ENCODE data around the gene CBX6. TPM values are rescaled to one million over a fixed set of nuclear protein-coding genes. Genes with fewer than 3 reads are reported as not detected.

The CBX6 gene
- total and polyA plus RNA-seq, 2 of the 8 experiments (the other 6 are each of a cell fraction or from before 2014, with no cell fraction given): 10.6 to 27.5 TPM

GRCh38 chr22:38827510-38827909 is 44.5 kb downstream of the CBX6 start:
- no peak overlapping the region for H2BK12ac ChIP-seq (ENCODE audit: low read depth, low read length)
- no peak overlapping the region for H2BK20ac ChIP-seq (ENCODE audit: low read length)
- no peaks in the 10 kb centered on the region for H3K9me3 ChIP-seq (ENCODE audit: insufficient read depth in 2 of 2, low read depth in 1 of 2, low read length in 1 of 2)
- FAIRE-seq (no peak), DNase-seq (ENCODE audit: low read depth in 1 of 2, low spot score in 2 of 2) (no peak)
- no peak overlapping the region for H3K56ac ChIP-seq (replicated peaks; ENCODE audit: insufficient read length, low read depth, low read length)
- H2BK120ac ChIP-seq (replicated peaks; ENCODE audit: low read depth, low read length): no peak overlapping the region
- CTCF ChIA-PET (ENCODE audit: partially characterized antibody): interaction anchor here (0.7 to 6.8 kb wide), 9 partner anchors 8 to 488 kb away, joined by 3 to 53 read pairs (median 3); partner anchors contain the start of gene NPTXR
- POLR2A ChIA-PET (ENCODE audit: partially characterized antibody): interaction anchor here (1.3 kb wide), 1 partner anchor 14 kb away, joined by 3 read pairs; no protein-coding TSS in a partner anchor
- no peaks in the 10 kb centered on the region for H4K20me1 ChIP-seq (replicated peaks in 1 of 2; ENCODE audit: control insufficient read depth in 1 of 2, insufficient read depth in 2 of 2, low read length in 2 of 2)
- no peak overlapping the region for H2BK5ac ChIP-seq (ENCODE audit: low read depth, low read length)
- H3K14ac ChIP-seq (ENCODE audit: insufficient read length): no peak overlapping the region
- H3K27me3 ChIP-seq (replicated peaks in 1 of 4; ENCODE audit: control insufficient read depth in 3 of 4, extremely low read depth in 1 of 4, insufficient read depth in 3 of 4, low read length in 3 of 4): no peaks in the 10 kb centered on the region
- H3K79me2 ChIP-seq (ENCODE audit: control insufficient read depth in 1 of 2, insufficient read depth in 2 of 2, low read length in 2 of 2): no peaks in the 10 kb centered on the region
- H3K9ac ChIP-seq (replicated peaks in 1 of 4; ENCODE audit: extremely low read depth in 1 of 4, low read depth in 3 of 4, low read length in 3 of 4): no peak overlapping the region
- H4K8ac ChIP-seq (ENCODE audit: extremely low read depth, insufficient read depth, low read length): no peak overlapping the region
- H3K4ac ChIP-seq (replicated peaks; ENCODE audit: insufficient read length, low read depth, low read length): no peak overlapping the region
- H2AK5ac ChIP-seq (ENCODE audit: low read depth, low read length): no peak overlapping the region
- no peak overlapping the region for H2AFZ ChIP-seq (ENCODE audit: low read length)
- peaks cover 3% of the 10 kb centered on the region; the same call in 1 of the 2 replicates for H3K79me1 ChIP-seq (ENCODE audit: low read depth, low read length)
- no peak overlapping the region for H3K4me2 ChIP-seq (ENCODE audit: insufficient read depth in 1 of 2, low read depth in 2 of 2, low read length in 2 of 2)
- H3K4me3 ChIP-seq (ENCODE audit: extremely low read depth in 1 of 4, insufficient read depth in 2 of 4, low read depth in 3 of 4, low read length in 4 of 4): no peak overlapping the region
- H3K27ac ChIP-seq (ENCODE audit: low read depth, low read length): no peak overlapping the region
- no peak overlapping the region for H2BK15ac ChIP-seq (ENCODE audit: low read length)
- H4K5ac ChIP-seq (ENCODE audit: insufficient read length, low read depth, low read length): no peak overlapping the region
- no peaks in the 10 kb centered on the region for H3K23me2 ChIP-seq (ENCODE audit: low read depth, low read length)
- H3K36me3 ChIP-seq (ENCODE audit: control insufficient read depth in 2 of 4, insufficient read depth in 4 of 4, low read length in 3 of 4): no peaks in the 10 kb centered on the region
- H3K4me1 ChIP-seq (replicated peaks in 1 of 4; ENCODE audit: control insufficient read depth in 3 of 4, insufficient read depth in 4 of 4, low read length in 3 of 4): peaks cover 0 to 6% (median 2%) of the 10 kb centered on the region in 4 experiments; a peak in 2 of 7 replicates
- no peak overlapping the region for H3K23ac ChIP-seq (ENCODE audit: insufficient read length)
- H3K18ac ChIP-seq (ENCODE audit: extremely low read depth, low read length): no peak overlapping the region
- no peak overlapping the region for H4K91ac ChIP-seq (replicated peaks; ENCODE audit: insufficient read length, low read length)
- TF ChIP-seq SAP30 (IDR thresholded peaks at IDR 0.05; ENCODE audit: insufficient read depth, insufficient replicate concordance, low read length) (no peak), RAD21 (IDR thresholded peaks at IDR 0.05 in 1 of 2, conservative IDR thresholded peaks at IDR 0.05 in 1 of 2; ENCODE audit: low read depth in 2 of 2, low read length in 2 of 2) (no peak), EP300 (IDR thresholded peaks at IDR 0.05; ENCODE audit: borderline replicate concordance in 1 of 2, low read depth in 2 of 2, low read length in 2 of 2) (no peak), POU5F1 (IDR thresholded peaks at IDR 0.05; ENCODE audit: low read depth, low read length) (no peak), JUN (IDR thresholded peaks at IDR 0.05; ENCODE audit: low read depth, low read length) (no peak), CREB1 (IDR thresholded peaks at IDR 0.05) (no peak), CBX8 (IDR thresholded peaks at IDR 0.05; ENCODE audit: borderline replicate concordance, low read depth, low read length) (no peak), RBBP5 (IDR thresholded peaks at IDR 0.05; ENCODE audit: borderline replicate concordance, low read depth, low read length) (no peak), TAF1 (IDR thresholded peaks at IDR 0.05; ENCODE audit: low read depth, low read length) (no peak)
